ENCODE measurements around the gene UNC5B. TPM values are rescaled to one million over a fixed set of nuclear protein-coding genes. Genes with fewer than 3 reads are reported as not detected.

The UNC5B gene
- total and polyA plus RNA-seq, 2 experiments from 2014 or later = 2.7 to 6.5 TPM

- TF ChIP-seq EZH2 (IDR thresholded peaks at IDR 0.05; ENCODE audit: insufficient read depth, poor library complexity, severe bottlenecking) (no peak), EZH2phosphoT487 (IDR thresholded peaks at IDR 0.05; ENCODE audit: insufficient read depth, low read depth) (no peak)
- WGBS, 2 experiments (ENCODE audit: low coverage in 1 of 2, low lambda C conversion rate in 2 of 2, missing lambda C conversion rate in 2 of 2) = 96 to 98% methylated on average over 10 of the region's 10 CpGs
- H2AFZ ChIP-seq = no peak overlapping the region
- no peaks in the 10 kb centered on the region for H3K9me3 ChIP-seq (ENCODE audit: low read depth)
- 0 out of 2 replicates have a peak, but pooled peaks cover 7% of the 10 kb centered on the region for H3F3A ChIP-seq (ENCODE audit: insufficient read depth)
- no peak overlapping the region for H3K27ac ChIP-seq
- H4K20me1 ChIP-seq (ENCODE audit: insufficient read depth) = no peaks in the 10 kb centered on the region
- no peaks in the 10 kb centered on the region for H3K36me3 ChIP-seq (ENCODE audit: low read depth)
- H3K27me3 ChIP-seq (replicated peaks; ENCODE audit: insufficient read depth) = no peaks in the 10 kb centered on the region
- H3K9ac ChIP-seq = no peak overlapping the region
- H3K4me3 ChIP-seq = no peak overlapping the region
- in situ Hi-C loops (cut with MboI) = no loop called here
- H3K4me2 ChIP-seq (ENCODE audit: unreplicated experiment) = no peak overlapping the region
- no peaks in the 10 kb centered on the region for H3K79me2 ChIP-seq (ENCODE audit: insufficient read depth)
- H3K9me2 ChIP-seq (ENCODE audit: insufficient read depth) = no peaks in the 10 kb centered on the region
- H3K4me1 ChIP-seq (ENCODE audit: insufficient read depth) = peaks cover 6% of the 10 kb centered on the region; the same call in 1 of the 2 replicates
- DNase-seq = no peak
Measured at GRCh38 chr10:71339796-71340589, 127.6 kb downstream of the UNC5B start.

- no peak overlapping the region for H3K4me3 ChIP-seq
- no peak overlapping the region for H3K27ac ChIP-seq
- no peaks in the 10 kb centered on the region for H3K9me2 ChIP-seq (ENCODE audit: insufficient read depth)
- H3F3A ChIP-seq (ENCODE audit: insufficient read depth) = 0 out of 2 replicates have a peak, but pooled peaks cover 7% of the 10 kb centered on the region
- WGBS, 2 experiments (ENCODE audit: low coverage in 1 of 2, low lambda C conversion rate in 2 of 2, missing lambda C conversion rate in 2 of 2) = 84 to 92% methylated on average over 8 of the region's 8 CpGs
- peak; percentile 24 for DNase-seq
- H4K20me1 ChIP-seq (ENCODE audit: insufficient read depth) = no peaks in the 10 kb centered on the region
- H3K4me1 ChIP-seq (ENCODE audit: insufficient read depth) = peaks cover 6% of the 10 kb centered on the region; the same call in 1 of the 2 replicates
- TF ChIP-seq EZH2phosphoT487 (IDR thresholded peaks at IDR 0.05; ENCODE audit: insufficient read depth, low read depth) (no peak), EZH2 (IDR thresholded peaks at IDR 0.05; ENCODE audit: insufficient read depth, poor library complexity, severe bottlenecking) (no peak)
- H2AFZ ChIP-seq = no peak overlapping the region
- H3K4me2 ChIP-seq (ENCODE audit: unreplicated experiment) = no peak overlapping the region
- no peaks in the 10 kb centered on the region for H3K36me3 ChIP-seq (ENCODE audit: low read depth)
- no peak overlapping the region for H3K9ac ChIP-seq
- H3K79me2 ChIP-seq (ENCODE audit: insufficient read depth) = no peaks in the 10 kb centered on the region
- H3K27me3 ChIP-seq (replicated peaks; ENCODE audit: insufficient read depth) = no peaks in the 10 kb centered on the region
- in situ Hi-C loops (cut with MboI) = no loop called here
- H3K9me3 ChIP-seq (ENCODE audit: low read depth) = no peaks in the 10 kb centered on the region
Measured at GRCh38 chr10:71342573-71343391, 130.4 kb downstream of the UNC5B start.

GRCh38 chr10:71343392-71343773, 131.0 kb downstream of the UNC5B start:
- WGBS, 2 experiments (ENCODE audit: low coverage in 1 of 2, low lambda C conversion rate in 2 of 2, missing lambda C conversion rate in 2 of 2) = 92 to 94% methylated on average over 5 of the region's 5 CpGs
- no peaks in the 10 kb centered on the region for H3K27me3 ChIP-seq (replicated peaks; ENCODE audit: insufficient read depth)
- in situ Hi-C loops (cut with MboI) = no loop called here

GRCh38 chr10:71344154-71344925, 132.0 kb downstream of the UNC5B start:
- Histone ChIP-seq H3K9me3 (ENCODE audit: low read depth) (no peaks in the 10 kb centered on the region), H3F3A (ENCODE audit: insufficient read depth) (0 out of 2 replicates have a peak, but pooled peaks cover 7% of the 10 kb centered on the region), H3K4me3 (no peak overlapping the region), H3K9ac (no peak overlapping the region), H3K27me3 (replicated peaks; ENCODE audit: insufficient read depth) (no peaks in the 10 kb centered on the region), H3K36me3 (ENCODE audit: low read depth) (no peaks in the 10 kb centered on the region), H3K27ac (no peak overlapping the region), H2AFZ (no peak overlapping the region), H3K4me1 (ENCODE audit: insufficient read depth) (peaks cover 6% of the 10 kb centered on the region; the same call in 1 of the 2 replicates), H4K20me1 (ENCODE audit: insufficient read depth) (no peaks in the 10 kb centered on the region), H3K9me2 (ENCODE audit: insufficient read depth) (no peaks in the 10 kb centered on the region), H3K79me2 (ENCODE audit: insufficient read depth) (no peaks in the 10 kb centered on the region), H3K4me2 (ENCODE audit: unreplicated experiment) (no peak overlapping the region)
- in situ Hi-C loops (cut with MboI) = no loop called here
- TF ChIP-seq EZH2phosphoT487 (IDR thresholded peaks at IDR 0.05; ENCODE audit: insufficient read depth, low read depth) = no peak
- TF ChIP-seq EZH2 (IDR thresholded peaks at IDR 0.05; ENCODE audit: insufficient read depth, poor library complexity, severe bottlenecking) = no peak
- no peak for DNase-seq
- 78 to 84% methylated on average over 9 of the region's 9 CpGs for WGBS, 2 experiments (ENCODE audit: low coverage in 1 of 2, low lambda C conversion rate in 2 of 2, missing lambda C conversion rate in 2 of 2)

More at GRCh38 chr10:71343392-71343773, 131.0 kb downstream of the UNC5B start:
- H3K27ac ChIP-seq = no peak overlapping the region
- H3K9me2 ChIP-seq (ENCODE audit: insufficient read depth) = no peaks in the 10 kb centered on the region
- no peak overlapping the region for H3K4me2 ChIP-seq (ENCODE audit: unreplicated experiment)
- H3K9ac ChIP-seq = no peak overlapping the region
- no peak overlapping the region for H3K4me3 ChIP-seq
- H3K36me3 ChIP-seq (ENCODE audit: low read depth) = no peaks in the 10 kb centered on the region
- TF ChIP-seq EZH2 (IDR thresholded peaks at IDR 0.05; ENCODE audit: insufficient read depth, poor library complexity, severe bottlenecking) = no peak
- no peak for TF ChIP-seq EZH2phosphoT487 (IDR thresholded peaks at IDR 0.05; ENCODE audit: insufficient read depth, low read depth)
- H2AFZ ChIP-seq = no peak overlapping the region
- no peaks in the 10 kb centered on the region for H4K20me1 ChIP-seq (ENCODE audit: insufficient read depth)
- H3K9me3 ChIP-seq (ENCODE audit: low read depth) = no peaks in the 10 kb centered on the region
- 0 out of 2 replicates have a peak, but pooled peaks cover 7% of the 10 kb centered on the region for H3F3A ChIP-seq (ENCODE audit: insufficient read depth)
- H3K4me1 ChIP-seq (ENCODE audit: insufficient read depth) = peaks cover 6% of the 10 kb centered on the region; the same call in 1 of the 2 replicates
- no peak for DNase-seq
- no peaks in the 10 kb centered on the region for H3K79me2 ChIP-seq (ENCODE audit: insufficient read depth)
